ENCODE measurements around the gene AIP. TPM values are rescaled to one million over a fixed set of nuclear protein-coding genes. Genes with fewer than 3 reads are reported as not detected.

AIP gene
- total RNA-seq, 1 experiment from 2014 or later = 35.6 TPM

GRCh38 chr11:67538306-67538705, 55.5 kb downstream of the AIP start:
- Histone ChIP-seq H3K56ac (ENCODE audit: insufficient read length, low read depth, low read length) (no peak overlapping the region), H4K5ac (ENCODE audit: insufficient read length, low read depth, low read length) (no peak overlapping the region), H3K4ac (ENCODE audit: low read depth, low read length) (no peak overlapping the region), H2BK12ac (ENCODE audit: insufficient read length, low read depth, low read length) (no peak overlapping the region), H3K9me3 (ENCODE audit: control insufficient read depth, low read depth, low read length) (peaks cover 12% of the 10 kb centered on the region), H2AK5ac (ENCODE audit: insufficient read length, low read length) (no peak overlapping the region), H4K20me1 (ENCODE audit: control insufficient read depth, insufficient read depth, insufficient read length) (no peaks in the 10 kb centered on the region), H3K79me1 (ENCODE audit: insufficient read depth, low read depth, low read length, poor library complexity, severe bottlenecking) (no peaks in the 10 kb centered on the region), H3K9ac (ENCODE audit: extremely low read depth, insufficient read length, low read length) (no peak overlapping the region), H3K23ac (ENCODE audit: insufficient read length, low read depth, low read length) (no peak overlapping the region), H3K18ac (ENCODE audit: insufficient read length, low read depth, low read length) (no peak overlapping the region), H3K4me1 (ENCODE audit: insufficient read depth, low read length) (no peaks in the 10 kb centered on the region), H2BK15ac (ENCODE audit: low read depth, low read length) (no peak overlapping the region), H4K8ac (replicated peaks; ENCODE audit: insufficient read length, low read depth, low read length) (no peak overlapping the region), H2AFZ (ENCODE audit: low read length) (no peak overlapping the region), H3K14ac (ENCODE audit: insufficient read depth, low read length) (no peak overlapping the region), H2BK20ac (ENCODE audit: low read depth, low read length, poor library complexity, severe bottlenecking) (no peak overlapping the region), H3T11ph (ENCODE audit: low read length) (no peak overlapping the region), H3K27me3 (ENCODE audit: insufficient read depth, low read length) (no peaks in the 10 kb centered on the region), H3K23me2 (ENCODE audit: insufficient read length, low read depth, low read length, poor library complexity, severe bottlenecking) (no peaks in the 10 kb centered on the region), H3K27ac (ENCODE audit: insufficient read length, low read depth, low read length) (no peak overlapping the region), H3K4me2 (ENCODE audit: insufficient read depth, insufficient read length, low read length) (no peak overlapping the region), H3K79me2 (ENCODE audit: insufficient read depth, low read length) (no peaks in the 10 kb centered on the region), H2BK5ac (ENCODE audit: insufficient read length, low read length) (no peak overlapping the region), H2BK120ac (ENCODE audit: low read depth, low read length, poor library complexity, severe bottlenecking) (no peak overlapping the region), H4K91ac (ENCODE audit: insufficient read length, low read depth, low read length) (no peak overlapping the region)
- no CpG with 5 or more reads among the region's 6 CpGs for WGBS (ENCODE audit: extremely low coverage, insufficient read length, low lambda C conversion rate)
- peaks cover 11% of the 10 kb centered on the region for H3K27me3 Mint-ChIP-seq (ENCODE audit: low read depth)
- peaks cover 4 to 7% (median 4%) of the 10 kb centered on the region in 3 experiments; a peak in 5 of 7 replicates for H3K36me3 Mint-ChIP-seq (ENCODE audit: insufficient read depth in 1 of 3, low read depth in 3 of 3)
- H3K9me3 Mint-ChIP-seq = peaks cover 27 to 32% of the 10 kb centered on the region in 2 experiments
- no peak overlapping the region; a peak in 1 of 7 replicates for H3K27ac Mint-ChIP-seq
- TF ChIP-seq CTCF (conservative IDR thresholded peaks at IDR 0.05) = no peak
- H3K4me3 Mint-ChIP-seq = no peak overlapping the region
- no peak for DNase-seq
- H3K4me1 Mint-ChIP-seq = peaks cover 4 to 6% of the 10 kb centered on the region in 2 experiments

Measured in H9 (cell line).